Neural cell (in vitro differentiated cells): ENCODE measurements around the gene TSPAN33. TPM values are rescaled to one million over a fixed set of nuclear protein-coding genes. Genes with fewer than 3 reads are reported as not detected.

Experiments used
- H2AFZ ChIP-seq: fragments of 200-600, 300-800 bp; sonication (generic), shearing (Covaris generic); 2 replicates; pipeline ENCODE4 v1.6.0; 2014; ENCODE audit warnings: low read depth, mild to moderate bottlenecking, antibody characterized with exemption, low read length, moderate library complexity
- H3F3A ChIP-seq: fragments of 200-600 bp; shearing (Covaris generic); 2 replicates; pipeline ENCODE4 v1.6.1; 2016; ENCODE audit warnings: mild to moderate bottlenecking, moderate library complexity, mixed read lengths, antibody characterized with exemption, low read length; ENCODE audit not compliant: insufficient read depth, poor library complexity, severe bottlenecking
- H3K27ac ChIP-seq: fragments of 200-600, 300-800 bp; sonication (generic), shearing (Covaris generic); 2 replicates; pipeline ENCODE4 v1.5.1; 2014; ENCODE audit warnings: mild to moderate bottlenecking, low read length, moderate library complexity
- H3K27me3 ChIP-seq: fragments of 300-800, 200-600 bp; sonication (generic), shearing (Covaris generic); 2 replicates; pipeline ENCODE4 v1.6.0; 2014; ENCODE audit warnings: mild to moderate bottlenecking, low read depth, low read length, moderate library complexity; ENCODE audit not compliant: insufficient read depth
- H3K36me3 ChIP-seq: fragments of 300-800, 200-600 bp; sonication (generic), shearing (Covaris generic); 2 replicates; pipeline ENCODE4 v1.5.1; 2014; ENCODE audit warnings: mild to moderate bottlenecking, antibody characterized with exemption, low read length, moderate library complexity; ENCODE audit not compliant: insufficient read depth
- H3K4me2 ChIP-seq: fragments of 300-800, 200-600 bp; sonication (generic), shearing (Covaris generic); 2 replicates; pipeline ENCODE4 v1.6.0; 2014; ENCODE audit warnings: mild to moderate bottlenecking, low read length
- H3K4me3 ChIP-seq: fragments of 300-800, 200-600 bp; sonication (generic), shearing (Covaris generic); 2 replicates; pipeline ENCODE4 v1.5.1; 2014; ENCODE audit warnings: mild to moderate bottlenecking, low read length, moderate library complexity
- H3K79me2 ChIP-seq: fragments of 200-600 bp; shearing (Covaris generic); replicated peaks from 2 replicates; pipeline ENCODE4 v1.6.0; 2014; ENCODE audit warnings: mild to moderate bottlenecking, low read length, moderate library complexity; ENCODE audit not compliant: insufficient read depth
- H3K9ac ChIP-seq: fragments of 300-800, 200-600 bp; sonication (generic), shearing (Covaris generic); 2 replicates; pipeline ENCODE4 v1.6.1; 2016; ENCODE audit warnings: mild to moderate bottlenecking, low read length, mixed read lengths
- H3K9me2 ChIP-seq: fragments of 200-600 bp; shearing (Covaris generic); 2 replicates; pipeline ENCODE4 v1.6.1; 2016; ENCODE audit warnings: mild to moderate bottlenecking, low read length, mixed read lengths; ENCODE audit not compliant: insufficient read depth
- H3K9me3 ChIP-seq: fragments of 200-600, 300-800 bp; sonication (generic), shearing (Covaris generic); 2 replicates; pipeline ENCODE4 v1.6.1; 2016; ENCODE audit warnings: mild to moderate bottlenecking, mixed run types, low read length, moderate library complexity, mixed read lengths
- H4K20me1 ChIP-seq: fragments of 200-600 bp; shearing (Covaris generic); 2 replicates; pipeline ENCODE4 v1.6.1; 2016; ENCODE audit warnings: mild to moderate bottlenecking, mixed run types; ENCODE audit not compliant: insufficient read depth
- EP300 ChIP-seq: fragments of 450-650 bp; conservative IDR thresholded peaks from 2 replicates; pipeline ENCODE4 v1.6.1; 2014; ENCODE audit warnings: antibody characterized with exemption, mild to moderate bottlenecking, moderate library complexity; ENCODE audit not compliant: poor library complexity, severe bottlenecking
- EZH2 ChIP-seq: fragments of 200-600, 300-800 bp; shearing (Covaris generic), sonication (generic); IDR thresholded peaks from 2 replicates; pipeline ENCODE4 v1.6.1; 2014; ENCODE audit warnings: antibody characterized with exemption, low read length, borderline replicate concordance, mild to moderate bottlenecking; ENCODE audit not compliant: insufficient read depth, poor library complexity, severe bottlenecking
- MXI1 ChIP-seq: fragments of 450-650 bp; conservative IDR thresholded peaks from 2 replicates; pipeline ENCODE4 v1.6.1; 2014; ENCODE audit warnings: antibody characterized with exemption, mild to moderate bottlenecking; ENCODE audit not compliant: poor library complexity, severe bottlenecking
- POLR2AphosphoS5 ChIP-seq: IDR thresholded peaks from 2 replicates; pipeline ENCODE4 v1.6.1; 2012
- RAD21 ChIP-seq: fragments of 450-650 bp; conservative IDR thresholded peaks from 2 replicates; pipeline ENCODE4 v1.6.1; 2014; ENCODE audit warnings: antibody characterized with exemption, mild to moderate bottlenecking, moderate library complexity
- SMC3 ChIP-seq: fragments of 450-650 bp; conservative IDR thresholded peaks from 2 replicates; pipeline ENCODE4 v1.6.1; 2014; ENCODE audit warnings: antibody characterized with exemption, mild to moderate bottlenecking, moderate library complexity; ENCODE audit not compliant: poor library complexity
- TAF1 ChIP-seq: IDR thresholded peaks from 2 replicates; pipeline ENCODE4 v1.6.1; 2012; ENCODE audit warnings: low read depth
- polyA plus RNA-seq: library from polyadenylated mRNA; depleted of rRNA; stranded (reverse); fragments of >200 nt; gene quantifications from 2 replicates; pipeline ENCODE4 v1.2.3, GENCODE V29; 2014
- TF ChIP-seq, protein P1 (sequence below): fragments of 450-650 bp; IDR thresholded peaks from 2 replicates; pipeline ENCODE4 v1.5.1; 2014; ENCODE audit warnings: antibody characterized with exemption, mild to moderate bottlenecking, moderate library complexity; ENCODE audit not compliant: poor library complexity, severe bottlenecking
- TF ChIP-seq, protein P2 (sequence below): IDR thresholded peaks from 2 replicates; pipeline ENCODE4 v1.6.1; 2012; ENCODE audit warnings: borderline replicate concordance

Gene TSPAN33
- polyA plus RNA-seq, 1 donor from 2014 or later = 2.5 TPM

DNA sequence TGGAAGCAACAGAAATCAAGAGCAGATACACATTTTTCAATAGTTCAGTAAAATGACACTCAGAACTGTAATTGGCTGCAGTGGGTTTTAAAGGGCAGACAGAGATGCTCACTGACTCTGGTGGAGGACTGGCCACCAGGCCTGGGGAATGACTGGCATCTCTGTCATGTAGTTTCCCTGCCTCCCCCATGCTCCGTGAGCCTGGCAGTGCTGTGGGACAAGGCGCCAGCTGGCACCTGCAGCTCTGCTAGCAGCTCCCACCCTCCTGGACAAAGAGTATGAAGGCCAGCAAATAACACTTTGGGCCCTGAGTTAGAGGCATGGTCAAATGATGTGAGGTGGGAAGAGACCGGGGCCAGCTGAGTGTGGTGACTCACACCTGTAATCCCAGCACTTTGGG, 15.0 kb downstream of the TSPAN33 start:
- H3K9me2 ChIP-seq = no peaks in the 10 kb centered on the region
- H3K79me2 ChIP-seq = no peaks in the 10 kb centered on the region
- TF ChIP-seq, protein P1, sequence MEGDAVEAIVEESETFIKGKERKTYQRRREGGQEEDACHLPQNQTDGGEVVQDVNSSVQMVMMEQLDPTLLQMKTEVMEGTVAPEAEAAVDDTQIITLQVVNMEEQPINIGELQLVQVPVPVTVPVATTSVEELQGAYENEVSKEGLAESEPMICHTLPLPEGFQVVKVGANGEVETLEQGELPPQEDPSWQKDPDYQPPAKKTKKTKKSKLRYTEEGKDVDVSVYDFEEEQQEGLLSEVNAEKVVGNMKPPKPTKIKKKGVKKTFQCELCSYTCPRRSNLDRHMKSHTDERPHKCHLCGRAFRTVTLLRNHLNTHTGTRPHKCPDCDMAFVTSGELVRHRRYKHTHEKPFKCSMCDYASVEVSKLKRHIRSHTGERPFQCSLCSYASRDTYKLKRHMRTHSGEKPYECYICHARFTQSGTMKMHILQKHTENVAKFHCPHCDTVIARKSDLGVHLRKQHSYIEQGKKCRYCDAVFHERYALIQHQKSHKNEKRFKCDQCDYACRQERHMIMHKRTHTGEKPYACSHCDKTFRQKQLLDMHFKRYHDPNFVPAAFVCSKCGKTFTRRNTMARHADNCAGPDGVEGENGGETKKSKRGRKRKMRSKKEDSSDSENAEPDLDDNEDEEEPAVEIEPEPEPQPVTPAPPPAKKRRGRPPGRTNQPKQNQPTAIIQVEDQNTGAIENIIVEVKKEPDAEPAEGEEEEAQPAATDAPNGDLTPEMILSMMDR = no peak
- TF ChIP-seq POLR2AphosphoS5 (no peak), RAD21 (no peak), EP300 (no peak), TAF1 (no peak), EZH2 (no peak), MXI1 (no peak), SMC3 (no peak)
- TF ChIP-seq, protein P2, sequence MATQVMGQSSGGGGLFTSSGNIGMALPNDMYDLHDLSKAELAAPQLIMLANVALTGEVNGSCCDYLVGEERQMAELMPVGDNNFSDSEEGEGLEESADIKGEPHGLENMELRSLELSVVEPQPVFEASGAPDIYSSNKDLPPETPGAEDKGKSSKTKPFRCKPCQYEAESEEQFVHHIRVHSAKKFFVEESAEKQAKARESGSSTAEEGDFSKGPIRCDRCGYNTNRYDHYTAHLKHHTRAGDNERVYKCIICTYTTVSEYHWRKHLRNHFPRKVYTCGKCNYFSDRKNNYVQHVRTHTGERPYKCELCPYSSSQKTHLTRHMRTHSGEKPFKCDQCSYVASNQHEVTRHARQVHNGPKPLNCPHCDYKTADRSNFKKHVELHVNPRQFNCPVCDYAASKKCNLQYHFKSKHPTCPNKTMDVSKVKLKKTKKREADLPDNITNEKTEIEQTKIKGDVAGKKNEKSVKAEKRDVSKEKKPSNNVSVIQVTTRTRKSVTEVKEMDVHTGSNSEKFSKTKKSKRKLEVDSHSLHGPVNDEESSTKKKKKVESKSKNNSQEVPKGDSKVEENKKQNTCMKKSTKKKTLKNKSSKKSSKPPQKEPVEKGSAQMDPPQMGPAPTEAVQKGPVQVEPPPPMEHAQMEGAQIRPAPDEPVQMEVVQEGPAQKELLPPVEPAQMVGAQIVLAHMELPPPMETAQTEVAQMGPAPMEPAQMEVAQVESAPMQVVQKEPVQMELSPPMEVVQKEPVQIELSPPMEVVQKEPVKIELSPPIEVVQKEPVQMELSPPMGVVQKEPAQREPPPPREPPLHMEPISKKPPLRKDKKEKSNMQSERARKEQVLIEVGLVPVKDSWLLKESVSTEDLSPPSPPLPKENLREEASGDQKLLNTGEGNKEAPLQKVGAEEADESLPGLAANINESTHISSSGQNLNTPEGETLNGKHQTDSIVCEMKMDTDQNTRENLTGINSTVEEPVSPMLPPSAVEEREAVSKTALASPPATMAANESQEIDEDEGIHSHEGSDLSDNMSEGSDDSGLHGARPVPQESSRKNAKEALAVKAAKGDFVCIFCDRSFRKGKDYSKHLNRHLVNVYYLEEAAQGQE = no peak
- no peak overlapping the region for H3K4me3 ChIP-seq
- no peaks in the 10 kb centered on the region for H3K9me3 ChIP-seq
- H3K9ac ChIP-seq = no peak overlapping the region
- no peak overlapping the region for H2AFZ ChIP-seq
- no peaks in the 10 kb centered on the region for H3K27me3 ChIP-seq
- H3F3A ChIP-seq = no peaks in the 10 kb centered on the region
- H4K20me1 ChIP-seq = no peaks in the 10 kb centered on the region
- H3K36me3 ChIP-seq = no peaks in the 10 kb centered on the region
- H3K4me2 ChIP-seq = no peak overlapping the region
- no peak overlapping the region for H3K27ac ChIP-seq

DNA sequence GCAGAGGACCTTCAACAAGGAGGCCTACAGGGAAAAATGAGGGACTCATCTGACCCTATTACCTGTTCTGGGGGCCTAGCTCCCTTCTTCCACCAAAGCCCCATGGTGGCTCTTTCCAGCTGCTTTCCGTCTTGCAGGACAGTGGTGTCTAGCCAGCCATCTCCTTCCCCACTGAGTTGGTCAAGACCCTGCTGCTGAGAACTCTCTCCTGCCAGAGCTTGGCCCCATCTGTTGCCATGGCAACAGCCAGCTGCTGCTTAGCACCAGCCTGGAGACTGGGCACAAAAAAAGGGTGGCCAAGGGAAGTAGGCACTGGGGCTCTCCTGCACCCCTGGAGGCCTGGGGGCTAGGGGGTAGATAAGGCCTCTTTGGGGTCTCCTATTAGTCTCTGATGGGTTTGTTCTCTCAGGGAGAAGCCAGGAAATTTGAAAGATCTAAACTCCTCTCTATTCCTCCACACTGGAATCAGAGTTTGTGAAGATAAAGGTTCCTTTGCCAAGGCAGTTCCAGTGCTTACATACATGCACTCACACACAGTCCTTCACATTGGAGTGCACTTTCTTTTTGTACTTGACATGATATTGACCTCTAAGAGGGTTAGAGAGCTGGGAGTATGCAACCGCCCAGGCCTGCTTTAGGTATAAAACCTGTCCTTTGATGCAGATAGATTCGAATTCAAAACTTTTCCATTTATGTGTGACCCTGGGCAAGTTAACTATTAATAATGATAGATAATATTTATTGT, 15.8 kb downstream of the TSPAN33 start:
- Histone ChIP-seq H2AFZ (no peak overlapping the region), H3K79me2 (no peaks in the 10 kb centered on the region), H3K4me2 (no peak overlapping the region), H3K9ac (no peak overlapping the region), H3K36me3 (no peaks in the 10 kb centered on the region), H3K4me3 (no peak overlapping the region), H3K9me3 (no peaks in the 10 kb centered on the region), H4K20me1 (no peaks in the 10 kb centered on the region), H3K27ac (no peak overlapping the region), H3K27me3 (no peaks in the 10 kb centered on the region), H3K9me2 (no peaks in the 10 kb centered on the region), H3F3A (no peaks in the 10 kb centered on the region)
- no peak for TF ChIP-seq TAF1
- TF ChIP-seq, protein P2 = no peak
- no peak for TF ChIP-seq SMC3
- no peak for TF ChIP-seq RAD21
- TF ChIP-seq EP300 = no peak
